ENCODE data around the gene SRPK3. TPM values are rescaled to one million over a fixed set of nuclear protein-coding genes. Genes with fewer than 3 reads are reported as not detected.
"Not testable (repeated sequence)": the region's sequence is repeated elsewhere in the genome, so short reads cannot be mapped to it uniquely, and the experiment has no call there.

Gene SRPK3
- polyA plus RNA-seq, 1 donor (not counting 4 experiments of a cell fraction or from before 2014, with no cell fraction given) = 0.10 TPM

GRCh38 chrX:153816831-153817690, 36.2 kb downstream of the SRPK3 start:
- no peak overlapping the region for H3K4me2 ChIP-seq (ENCODE audit: control insufficient read depth, extremely low read depth, insufficient read depth, low read depth, low read length)
- H3K36me3 ChIP-seq (ENCODE audit: control insufficient read depth in 2 of 2, extremely low read depth in 1 of 2, insufficient read depth in 2 of 2, low read length in 2 of 2) = no peaks in the 10 kb centered on the region
- H3K9me3 ChIP-seq (ENCODE audit: control insufficient read depth, low read depth, low read length) = no peaks in the 10 kb centered on the region
- dilution Hi-C loops (cut with MboI; ENCODE audit: extremely low pct_ligation_motif_present, low sequenced_read_pairs) = no loop called here
- no peak for DNase-seq (ENCODE audit: low read depth, low spot score)
- no peak overlapping the region for H2AFZ ChIP-seq (ENCODE audit: control insufficient read depth, low read length)
- H3K27me3 ChIP-seq (ENCODE audit: control insufficient read depth, extremely low read depth, insufficient read depth, low read length) = peaks cover 9% of the 10 kb centered on the region
- no peak overlapping the region for H3K4me3 ChIP-seq (ENCODE audit: control insufficient read depth in 2 of 3, extremely low read depth in 1 of 3, insufficient read depth in 2 of 3, low read depth in 1 of 3, low read length in 3 of 3)
- H4K20me1 ChIP-seq (ENCODE audit: control insufficient read depth, extremely low read depth, insufficient read depth, low read length) = no peaks in the 10 kb centered on the region
- no peak overlapping the region for H3K27ac ChIP-seq (ENCODE audit: control insufficient read depth, insufficient read depth, low read length)
- no peak for TF ChIP-seq EZH2 (IDR thresholded peaks at IDR 0.05; ENCODE audit: low read length)
- TF ChIP-seq, protein P1, sequence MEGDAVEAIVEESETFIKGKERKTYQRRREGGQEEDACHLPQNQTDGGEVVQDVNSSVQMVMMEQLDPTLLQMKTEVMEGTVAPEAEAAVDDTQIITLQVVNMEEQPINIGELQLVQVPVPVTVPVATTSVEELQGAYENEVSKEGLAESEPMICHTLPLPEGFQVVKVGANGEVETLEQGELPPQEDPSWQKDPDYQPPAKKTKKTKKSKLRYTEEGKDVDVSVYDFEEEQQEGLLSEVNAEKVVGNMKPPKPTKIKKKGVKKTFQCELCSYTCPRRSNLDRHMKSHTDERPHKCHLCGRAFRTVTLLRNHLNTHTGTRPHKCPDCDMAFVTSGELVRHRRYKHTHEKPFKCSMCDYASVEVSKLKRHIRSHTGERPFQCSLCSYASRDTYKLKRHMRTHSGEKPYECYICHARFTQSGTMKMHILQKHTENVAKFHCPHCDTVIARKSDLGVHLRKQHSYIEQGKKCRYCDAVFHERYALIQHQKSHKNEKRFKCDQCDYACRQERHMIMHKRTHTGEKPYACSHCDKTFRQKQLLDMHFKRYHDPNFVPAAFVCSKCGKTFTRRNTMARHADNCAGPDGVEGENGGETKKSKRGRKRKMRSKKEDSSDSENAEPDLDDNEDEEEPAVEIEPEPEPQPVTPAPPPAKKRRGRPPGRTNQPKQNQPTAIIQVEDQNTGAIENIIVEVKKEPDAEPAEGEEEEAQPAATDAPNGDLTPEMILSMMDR (optimal IDR thresholded peaks at IDR 0.05 in 1 of 3, IDR thresholded peaks at IDR 0.05 in 1 of 3, conservative IDR thresholded peaks at IDR 0.05 in 1 of 3; ENCODE audit: extremely low read depth in 1 of 3, insufficient read depth in 2 of 3, low read length in 3 of 3) = no peak
- no peak overlapping the region for H3K9ac ChIP-seq (ENCODE audit: control insufficient read depth, extremely low read depth, insufficient read depth, low read length)
- H3K9me1 ChIP-seq (ENCODE audit: control insufficient read depth, extremely low read depth, insufficient read depth, low read length) = no peaks in the 10 kb centered on the region
- no peaks in the 10 kb centered on the region for H3K4me1 ChIP-seq (ENCODE audit: control insufficient read depth, extremely low read depth, insufficient read depth, low read length)
- no peaks in the 10 kb centered on the region for H3K79me2 ChIP-seq (ENCODE audit: control insufficient read depth, insufficient read depth, low read length)
- no peak for FAIRE-seq

DNA sequence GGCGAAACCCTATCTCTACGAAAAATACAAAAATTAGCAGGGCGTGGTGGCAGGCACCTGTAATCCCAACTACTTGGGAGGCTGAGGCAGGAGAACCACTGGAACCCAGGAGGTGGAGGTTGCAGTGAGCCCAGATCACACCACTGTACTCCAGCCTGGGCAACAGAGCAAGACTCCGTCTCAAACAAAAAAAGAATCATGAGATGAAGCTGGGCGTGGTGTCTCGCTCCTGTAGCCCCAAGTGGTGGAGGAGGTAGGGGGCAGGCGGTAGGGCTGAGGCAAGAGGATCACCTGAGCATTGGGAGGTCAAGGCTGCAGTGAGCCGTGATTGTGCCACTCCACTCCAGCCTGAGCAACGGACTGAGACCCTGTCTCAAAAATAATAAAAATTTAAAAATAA, 37.2 kb downstream of the SRPK3 start:
- dilution Hi-C loops (cut with MboI; ENCODE audit: extremely low pct_ligation_motif_present, low sequenced_read_pairs); H4K20me1 ChIP-seq (ENCODE audit: control insufficient read depth, extremely low read depth, insufficient read depth, low read length); H3K4me3 ChIP-seq (ENCODE audit: control insufficient read depth in 2 of 3, extremely low read depth in 1 of 3, insufficient read depth in 2 of 3, low read depth in 1 of 3, low read length in 3 of 3): not testable (repeated sequence)

More for the DNA sequence above, 37.2 kb downstream of the SRPK3 start:
- H3K9ac ChIP-seq (ENCODE audit: control insufficient read depth, extremely low read depth, insufficient read depth, low read length); H3K4me1 ChIP-seq (ENCODE audit: control insufficient read depth, extremely low read depth, insufficient read depth, low read length); H3K9me3 ChIP-seq (ENCODE audit: control insufficient read depth, low read depth, low read length); H3K4me2 ChIP-seq (ENCODE audit: control insufficient read depth, extremely low read depth, insufficient read depth, low read depth, low read length); FAIRE-seq; DNase-seq (ENCODE audit: low read depth, low spot score); H3K27me3 ChIP-seq (ENCODE audit: control insufficient read depth, extremely low read depth, insufficient read depth, low read length); H2AFZ ChIP-seq (ENCODE audit: control insufficient read depth, low read length); H3K27ac ChIP-seq (ENCODE audit: control insufficient read depth, insufficient read depth, low read length); H3K9me1 ChIP-seq (ENCODE audit: control insufficient read depth, extremely low read depth, insufficient read depth, low read length); H3K36me3 ChIP-seq (ENCODE audit: control insufficient read depth in 2 of 2, extremely low read depth in 1 of 2, insufficient read depth in 2 of 2, low read length in 2 of 2); H3K79me2 ChIP-seq (ENCODE audit: control insufficient read depth, insufficient read depth, low read length): not testable (repeated sequence)

Data from keratinocyte (primary cell).